Small intestine (tissue), 7 donors: ENCODE measurements around the gene KIF26B. TPM values are rescaled to one million over a fixed set of nuclear protein-coding genes. Genes with fewer than 3 reads are reported as not detected.

Source experiments
- DNase-seq, 2 donors: peaks; one replicate each; pipeline versions ENCODE4 v3.0.0 to v3.0.0-alpha.2; 2013
- FAIRE-seq: peaks from 2 replicates; lab custom pipeline; 2012; peaks lifted over from hg19 to GRCh38; lab: Jason Lieb, UNC
- H3K27ac ChIP-seq, 3 donors: one replicate each; pipeline ENCODE4 v1.5.1; 2013; ENCODE audit warnings: low read length in 2 of 3, mild to moderate bottlenecking in 2 of 3, control low read depth in 1 of 3, inconsistent platforms in 1 of 3, low read depth in 1 of 3, moderate library complexity in 1 of 3
- H3K27me3 ChIP-seq, 3 donors: one replicate each; pipeline ENCODE4 v1.6.1; 2013; ENCODE audit warnings: low read length in 3 of 3, inconsistent platforms in 1 of 3; ENCODE audit not compliant: control insufficient read depth in 3 of 3, insufficient read depth in 3 of 3
- H3K36me3 ChIP-seq, 3 donors: one replicate each; pipeline ENCODE4 v1.6.1; 2013; ENCODE audit warnings: low read length in 3 of 3, inconsistent platforms in 1 of 3, low read depth in 1 of 3, mild to moderate bottlenecking in 1 of 3, moderate library complexity in 1 of 3; ENCODE audit not compliant: control insufficient read depth in 3 of 3, insufficient read depth in 2 of 3
- H3K4me1 ChIP-seq, 3 donors: one replicate each; pipeline ENCODE4 v1.6.1; 2013; ENCODE audit warnings: low read length in 2 of 3, inconsistent platforms in 1 of 3, low read depth in 1 of 3, mild to moderate bottlenecking in 1 of 3, moderate library complexity in 1 of 3; ENCODE audit not compliant: control insufficient read depth in 3 of 3, insufficient read depth in 2 of 3
- H3K4me3 ChIP-seq, 3 donors: one replicate each; pipeline ENCODE4 v1.5.1; 2013; ENCODE audit warnings: low read length in 3 of 3, control low read depth in 1 of 3, inconsistent platforms in 1 of 3, low read depth in 1 of 3, mild to moderate bottlenecking in 1 of 3, moderate library complexity in 1 of 3
- H3K9me3 ChIP-seq, 2 donors: one replicate each; pipeline ENCODE4 v1.6.1; 2013; ENCODE audit warnings: low read depth in 1 of 2, low read length in 1 of 2; ENCODE audit not compliant: control insufficient read depth in 2 of 2, insufficient read depth in 1 of 2
- WGBS, 3 donors: extraction: QIAGEN DNeasy Blood & Tissue Kit; methylation state at CpG; one replicate each; pipeline ENCODE4 v1.1.7; 2013; 5-methylcytosine and 5-hydroxymethylcytosine counted together
- polyA plus RNA-seq, 4 donors: library from polyadenylated mRNA; stranded (reverse) in 3 of 4; unstranded in 1 of 4; fragments of 200-250 nt in 3 of 4; fragments of 120-200 nt in 1 of 4; gene quantifications; one replicate each; pipeline versions ENCODE4 v1.2.1 to v1.2.3, GENCODE V29; 2013
- donor health status: healthy with polysubstance abuse.
- donor health status: control.
- donor health status: control.
- donor health status: Bipolar disorder and iron deficiency.
- donor health status: healthy.

Gene KIF26B
- polyA plus RNA-seq, 4 donors: 0.27 to 4.0 (median 1.3) TPM; not detected in 1

DNA sequence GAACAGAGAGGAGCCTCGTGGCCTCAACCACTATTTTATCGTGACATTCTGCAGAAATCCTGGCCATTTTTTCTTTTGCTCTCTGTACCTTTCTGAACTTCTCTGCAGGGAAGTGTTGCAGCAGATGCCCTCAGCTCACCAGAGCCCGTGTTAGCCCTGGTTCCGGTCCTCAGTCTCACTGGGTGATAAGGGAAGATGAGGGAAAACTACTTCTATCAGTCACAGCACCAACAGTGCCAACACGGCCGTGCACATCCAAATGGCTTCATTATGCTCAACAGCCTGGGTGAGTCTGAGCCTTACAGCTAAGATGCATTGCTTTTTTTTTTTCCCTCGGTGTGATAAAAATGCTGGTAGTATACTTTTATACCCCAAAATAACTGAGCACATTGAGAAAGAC is 93.0 kb downstream of the KIF26B start:
- Histone ChIP-seq H3K27ac (no peak overlapping the region), H3K27me3 (peaks cover 0 to 3% (median 0%) of the 10 kb centered on the region in 3 donors), H3K36me3 (no peaks in the 10 kb centered on the region), H3K4me1 (no peaks in the 10 kb centered on the region), H3K4me3 (no peak overlapping the region), H3K9me3 (peaks cover 0 to 3% of the 10 kb centered on the region in 2 donors)
- WGBS, 3 donors: 78 to 88% (median 88%) methylated on average over 7 of the region's 7 CpGs
- FAIRE-seq: no peak
- no peak for DNase-seq

DNA sequence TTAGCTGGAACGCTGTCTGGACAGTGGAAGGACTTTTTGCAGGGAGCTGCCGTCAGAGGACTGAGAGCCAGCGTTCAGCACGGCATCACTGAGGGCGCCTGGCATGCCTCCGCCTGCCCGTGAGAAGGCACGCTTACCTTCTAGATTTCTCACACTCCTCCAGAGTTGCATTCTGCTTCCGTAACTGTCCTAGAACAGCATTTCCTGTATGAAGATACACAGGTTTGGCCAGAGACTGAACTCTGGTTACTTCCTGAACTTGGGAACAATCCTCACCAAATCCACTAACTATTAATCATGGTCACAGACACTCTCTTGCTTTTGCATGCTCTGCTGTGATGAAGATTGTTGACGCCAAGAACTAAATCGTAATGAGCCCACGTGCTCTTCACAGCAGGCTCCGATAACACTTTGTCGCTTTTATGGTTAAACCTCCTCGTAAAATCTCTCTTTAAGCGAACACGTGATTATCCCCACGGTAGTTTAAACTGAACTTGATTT is 93.5 kb downstream of the KIF26B start:
- peaks cover 0 to 3% of the 10 kb centered on the region in 2 donors for H3K9me3 ChIP-seq
- no peak overlapping the region for H3K27ac ChIP-seq
- DNase-seq (no peak), FAIRE-seq (no peak)
- no peak overlapping the region for H3K4me3 ChIP-seq
- H3K36me3 ChIP-seq: no peaks in the 10 kb centered on the region
- peaks cover 0 to 3% (median 0%) of the 10 kb centered on the region in 3 donors for H3K27me3 ChIP-seq
- H3K4me1 ChIP-seq: no peaks in the 10 kb centered on the region
- 85 to 94% (median 91%) methylated on average over 18 of the region's 18 CpGs for WGBS, 3 donors

DNA sequence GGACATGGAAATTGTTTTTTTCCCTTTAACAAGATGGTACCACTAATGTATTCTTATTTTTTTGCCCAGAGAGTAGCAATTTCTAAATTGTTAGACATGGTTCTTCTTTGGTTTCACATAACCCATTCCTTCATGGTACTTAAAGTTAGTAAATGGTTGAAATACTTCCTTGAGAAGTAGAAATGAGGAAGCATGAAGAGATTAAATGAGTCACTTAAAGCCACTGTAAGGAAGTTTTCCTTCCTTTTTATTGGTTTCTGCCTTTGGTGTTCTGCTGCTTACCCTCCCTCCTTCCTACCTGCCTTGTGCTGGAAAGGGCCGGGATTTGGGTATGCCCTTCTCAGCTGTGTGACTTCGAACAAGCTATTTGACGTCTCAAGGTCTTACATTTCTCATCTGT is 101.0 kb downstream of the KIF26B start:
- Histone ChIP-seq H3K4me1 (peaks cover 0 to 14% (median 0%) of the 10 kb centered on the region in 3 donors), H3K4me3 (no peak overlapping the region), H3K27me3 (peaks cover 0 to 3% (median 0%) of the 10 kb centered on the region in 3 donors), H3K36me3 (no peaks in the 10 kb centered on the region), H3K9me3 (peaks cover 0 to 2% of the 10 kb centered on the region in 2 donors), H3K27ac (no peak overlapping the region)
- DNase-seq (no peak), FAIRE-seq (no peak)
- 74 to 87% (median 85%) methylated on average over 3 of the region's 3 CpGs for WGBS, 3 donors

DNA sequence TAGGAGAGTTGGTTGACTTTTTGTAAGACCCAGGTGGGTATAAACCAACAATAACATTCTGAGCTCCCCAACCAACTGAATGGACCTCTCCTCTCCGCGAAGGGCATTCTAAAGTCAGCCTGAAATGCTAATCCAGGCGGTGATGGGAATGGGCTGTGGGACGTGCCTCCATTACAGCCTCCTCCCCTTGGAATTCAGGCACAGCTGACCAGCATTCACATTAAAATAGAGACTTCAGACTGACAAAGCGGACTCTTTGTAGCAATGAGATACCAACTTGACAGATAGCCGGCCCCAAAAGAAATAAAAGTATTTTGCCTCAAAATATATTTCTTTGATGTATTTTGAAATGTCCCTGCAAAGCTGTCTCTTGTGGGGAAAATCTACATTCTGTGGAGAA is 101.7 kb downstream of the KIF26B start:
- Histone ChIP-seq H3K36me3 (no peaks in the 10 kb centered on the region), H3K4me3 (no peak overlapping the region), H3K9me3 (no peaks in the 10 kb centered on the region), H3K27me3 (no peaks in the 10 kb centered on the region), H3K27ac (no peak overlapping the region), H3K4me1 (peaks cover 0 to 14% (median 0%) of the 10 kb centered on the region in 3 donors)
- FAIRE-seq: no peak
- DNase-seq: no peak
- WGBS, 3 donors: 79 to 90% (median 90%) methylated on average over 6 of the region's 6 CpGs

DNA sequence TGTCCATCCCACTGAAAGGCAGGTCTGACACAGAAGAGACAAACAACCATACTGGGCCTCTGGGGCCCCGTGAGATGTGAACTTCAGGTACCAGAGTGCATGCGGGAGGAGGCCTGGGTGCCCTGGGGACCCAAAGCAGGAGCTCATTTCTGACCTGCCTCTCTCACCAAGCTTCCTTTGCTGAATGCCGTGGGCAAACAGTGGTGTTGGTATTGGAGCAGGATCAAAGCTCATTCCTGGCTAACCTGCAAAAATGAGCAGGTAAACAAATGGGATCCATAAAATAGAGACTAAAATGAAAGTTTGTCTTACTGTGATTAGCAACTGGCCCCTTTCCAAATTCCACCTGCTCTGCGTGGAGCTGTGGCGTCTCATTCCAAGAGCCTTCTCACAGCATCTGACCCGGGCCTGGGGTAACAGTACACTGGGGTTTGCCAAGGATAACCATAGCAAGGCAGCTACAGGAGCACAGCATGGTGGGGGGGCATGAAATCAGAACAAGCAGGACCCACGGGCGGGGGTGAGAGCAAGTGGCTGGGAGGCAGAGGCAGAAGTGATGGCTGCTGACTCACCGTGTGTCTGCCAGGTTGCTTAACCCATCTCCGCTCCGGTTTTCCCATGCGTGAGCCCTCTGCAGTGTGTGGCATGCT is 103.6 kb downstream of the KIF26B start:
- H3K27ac ChIP-seq: peak overlapping the region in 2 of 3 donors; percentile 54 to 64
- 18 to 57% (median 30%) methylated on average over 12 of the region's 12 CpGs for WGBS, 3 donors
- peak; percentile 59 to 66 for DNase-seq

DNA sequence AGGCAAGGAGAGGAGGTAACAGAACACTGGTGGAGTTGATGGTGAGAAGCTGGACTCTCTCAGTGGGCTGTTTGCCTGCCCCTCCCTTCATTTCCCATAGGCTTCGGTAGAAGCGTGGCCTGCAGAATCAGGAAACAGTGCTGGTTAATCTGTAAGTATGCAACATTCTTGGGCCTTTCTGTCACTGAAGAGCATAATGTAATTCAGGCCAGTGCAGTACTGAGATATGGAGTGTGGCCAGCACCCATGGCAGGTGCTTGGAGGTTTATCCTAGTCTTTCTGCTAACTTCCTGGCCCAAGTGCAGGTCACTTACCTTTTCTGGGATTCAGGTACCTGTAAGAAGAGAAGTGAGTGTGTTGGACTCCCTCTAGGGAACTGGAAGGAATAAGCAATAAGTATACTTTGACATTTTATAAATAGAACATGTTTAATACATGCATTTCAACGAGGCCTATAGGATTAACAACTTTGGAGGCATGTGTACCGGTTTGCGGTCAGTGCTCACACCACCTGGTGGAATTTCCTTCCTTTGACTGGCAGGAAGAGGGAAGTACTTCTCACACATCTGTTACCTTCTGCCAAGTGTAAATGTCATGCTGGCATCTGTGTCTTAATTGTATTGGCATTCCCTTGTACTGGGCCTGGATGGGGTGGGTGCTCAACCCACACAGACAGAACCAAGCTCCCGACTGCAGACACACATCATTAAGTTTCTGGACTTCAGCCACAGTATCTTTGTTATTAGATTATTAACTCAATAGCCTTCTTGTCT is 105.5 kb downstream of the KIF26B start:
- no peaks in the 10 kb centered on the region for H3K27me3 ChIP-seq
- DNase-seq (peak; percentile 14 to 38), FAIRE-seq (no peak)
- peaks cover 0 to 14% (median 0%) of the 10 kb centered on the region in 3 donors for H3K4me1 ChIP-seq
- no peaks in the 10 kb centered on the region for H3K9me3 ChIP-seq
- H3K27ac ChIP-seq: no peak overlapping the region
- 11 to 27% (median 26%) methylated on average over 6 of the region's 6 CpGs for WGBS, 3 donors
- no peaks in the 10 kb centered on the region for H3K36me3 ChIP-seq
- H3K4me3 ChIP-seq: no peak overlapping the region

More for the DNA sequence above, 103.6 kb downstream of the KIF26B start:
- H3K36me3 ChIP-seq: no peaks in the 10 kb centered on the region
- FAIRE-seq: no peak
- peaks cover 0 to 14% (median 0%) of the 10 kb centered on the region in 3 donors for H3K4me1 ChIP-seq
- no peak overlapping the region for H3K4me3 ChIP-seq
- no peaks in the 10 kb centered on the region for H3K9me3 ChIP-seq
- no peaks in the 10 kb centered on the region for H3K27me3 ChIP-seq

DNA sequence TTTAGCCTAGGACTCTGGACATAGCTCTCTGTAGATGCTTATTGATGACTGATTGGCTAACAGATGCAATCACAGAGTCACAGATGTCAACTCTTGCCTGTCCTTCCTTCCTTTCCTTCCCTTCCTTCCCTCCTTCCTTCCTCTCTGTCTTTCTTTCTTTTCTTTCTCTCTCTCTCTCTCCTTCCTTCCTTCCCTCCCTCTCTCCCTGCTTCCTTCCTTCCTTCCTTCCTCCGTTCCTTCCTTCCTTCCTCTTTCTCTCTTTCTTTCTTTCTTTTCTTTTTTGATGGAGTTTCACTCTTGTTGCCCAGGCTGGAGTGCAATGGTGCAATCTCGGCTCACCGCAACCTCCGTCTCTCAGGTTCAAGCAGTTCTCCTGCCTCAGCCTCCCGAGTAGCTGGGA is 106.1 kb downstream of the KIF26B start:
- H3K4me1 ChIP-seq: peaks cover 0 to 14% (median 0%) of the 10 kb centered on the region in 3 donors
- no peak overlapping the region for H3K27ac ChIP-seq
- H3K9me3 ChIP-seq: no peaks in the 10 kb centered on the region
- H3K4me3 ChIP-seq: no peak overlapping the region
- no peak for DNase-seq
- no peaks in the 10 kb centered on the region for H3K27me3 ChIP-seq
- no peaks in the 10 kb centered on the region for H3K36me3 ChIP-seq
- FAIRE-seq: no peak
- WGBS, 3 donors: 92 to 94% (median 92%) methylated on average over 5 of the region's 5 CpGs

DNA sequence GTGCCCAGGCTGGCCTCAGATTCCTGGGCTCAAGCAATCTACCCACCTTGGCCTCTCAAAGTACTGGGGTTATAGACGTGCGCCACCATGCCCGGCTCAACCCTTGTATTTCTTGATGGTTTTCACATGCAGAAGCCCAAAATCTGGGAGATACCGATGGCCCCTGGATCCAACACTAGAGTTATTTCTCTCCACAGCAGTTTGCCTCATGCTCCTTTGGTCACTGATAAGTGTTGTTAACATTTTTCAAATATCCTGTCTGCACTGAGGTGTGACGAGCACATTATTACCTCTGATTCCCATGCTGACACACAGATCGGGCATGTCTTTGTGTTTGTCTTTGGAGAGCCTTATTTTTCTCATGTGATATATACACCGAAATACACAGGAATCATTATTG is 107.0 kb downstream of the KIF26B start:
- no peak for FAIRE-seq
- no peaks in the 10 kb centered on the region for H3K27me3 ChIP-seq

More for the DNA sequence above, 107.0 kb downstream of the KIF26B start:
- peaks cover 0 to 10% (median 0%) of the 10 kb centered on the region in 3 donors for H3K4me1 ChIP-seq
- no peak overlapping the region for H3K27ac ChIP-seq
- H3K36me3 ChIP-seq: no peaks in the 10 kb centered on the region
- no peak for DNase-seq
- WGBS, 3 donors: 91 to 96% (median 94%) methylated on average over 7 of the region's 7 CpGs
- H3K4me3 ChIP-seq: no peak overlapping the region
- H3K9me3 ChIP-seq: no peaks in the 10 kb centered on the region
